NCI-H1436 (cell line): ENCODE results near the gene OR10A2.
"Not testable (repeated sequence)": the region's sequence is repeated elsewhere in the genome, so short reads cannot be mapped to it uniquely, and the experiment has no call there.

ENCODE experiments used
- DNase-seq: peaks from one replicate; lab custom pipeline; 2025; lab: John Stamatoyannopoulos, UW

OR10A2 gene

GRCh38 chr11:6887711-6888110, 24.9 kb downstream of the OR10A2 start:
- not testable (repeated sequence) for DNase-seq

GRCh38 chr11:6888830-6889229, 26.0 kb downstream of the OR10A2 start:
- DNase-seq: no peak

- DNase-seq: no peak
These were observed 27.0 kb downstream of the OR10A2 start for GRCh38 chr11:6889835-6890234.

- DNase-seq: no peak
These were observed 29.5 kb downstream of the OR10A2 start, which contains the start of gene OR2D2 for GRCh38 chr11:6892400-6892799. Gene OR2D2 (minus strand): TSS chr11:6892500. CDS start chr11:6892500, 0 bp downstream.

- DNase-seq: no peak
These were observed 31.2 kb downstream of the OR10A2 start for GRCh38 chr11:6894097-6894496.

GRCh38 chr11:6895010-6895409, 32.2 kb downstream of the OR10A2 start:
- DNase-seq: no peak

- no peak for DNase-seq
These were observed 36.1 kb downstream of the OR10A2 start for GRCh38 chr11:6898911-6899310.

- no peak for DNase-seq
These were observed 37.6 kb downstream of the OR10A2 start for GRCh38 chr11:6900327-6900999.

- not testable (repeated sequence) for DNase-seq
These were observed 41.9 kb downstream of the OR10A2 start for GRCh38 chr11:6904804-6905203.

GRCh38 chr11:6911378-6911777, 48.5 kb downstream of the OR10A2 start:
- DNase-seq: no peak

- DNase-seq: no peak
These were observed 49.1 kb downstream of the OR10A2 start for GRCh38 chr11:6911948-6912347.

- no peak for DNase-seq
These were observed 56.8 kb downstream of the OR10A2 start for GRCh38 chr11:6919698-6920097.

- DNase-seq: no peak
These were observed 57.8 kb downstream of the OR10A2 start, which contains the start of gene OR2D3 for GRCh38 chr11:6920702-6921101. Gene OR2D3 (plus strand): TSS chr11:6921002. CDS start chr11:6921002, 0 bp downstream.
